NCI-H128 (cell line): Measurements from ENCODE around the gene COPS2.
"Not testable (repeated sequence)": the region's sequence is repeated elsewhere in the genome, so short reads cannot be mapped to it uniquely, and the experiment has no call there.

Experiments
- DNase-seq: peaks from one replicate; lab custom pipeline; 2025; ENCODE audit not compliant: unreplicated experiment; lab: John Stamatoyannopoulos, UW

COPS2 gene

DNA sequence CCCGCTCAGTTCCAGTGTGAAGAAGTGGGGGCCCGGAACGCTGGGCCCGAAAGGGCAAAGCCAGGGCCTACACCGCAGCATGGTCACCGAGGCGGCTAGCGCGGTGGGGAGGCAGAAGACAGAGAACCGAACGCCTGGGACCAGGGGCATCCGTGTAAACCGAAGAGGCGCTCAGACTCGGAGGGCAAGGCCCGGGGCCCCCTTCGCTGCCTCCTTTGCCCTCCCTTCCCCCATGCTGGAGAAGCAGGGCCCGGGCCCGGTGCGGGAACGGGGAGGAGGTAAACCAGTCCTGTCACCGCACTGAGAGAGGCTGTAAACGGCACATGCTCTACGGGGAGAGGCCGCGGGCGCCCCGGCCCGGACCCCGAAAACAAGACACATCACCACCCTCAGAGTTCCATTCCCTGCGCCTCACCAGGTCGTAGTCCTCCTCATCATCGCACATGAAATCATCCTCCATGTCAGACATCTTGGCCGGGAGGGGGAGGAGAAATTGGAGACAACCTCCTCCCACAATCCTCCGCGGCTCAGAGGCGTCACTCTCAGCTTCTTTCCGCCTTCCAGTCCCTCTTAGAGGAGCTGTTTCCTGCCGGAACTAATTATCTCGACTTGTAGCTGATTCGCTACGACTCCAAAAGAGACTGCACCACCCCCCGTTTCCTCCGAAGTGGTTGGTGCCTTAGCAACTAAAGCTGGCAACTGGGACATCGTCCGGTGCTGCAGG lies at the start of gene COPS2:
TSS of gene COPS2 (minus strand) at position 490 of the 724 bp plus-strand sequence. CDS start at position 469, 21 bp downstream.
- DNase-seq = peak; percentile 85

DNA sequence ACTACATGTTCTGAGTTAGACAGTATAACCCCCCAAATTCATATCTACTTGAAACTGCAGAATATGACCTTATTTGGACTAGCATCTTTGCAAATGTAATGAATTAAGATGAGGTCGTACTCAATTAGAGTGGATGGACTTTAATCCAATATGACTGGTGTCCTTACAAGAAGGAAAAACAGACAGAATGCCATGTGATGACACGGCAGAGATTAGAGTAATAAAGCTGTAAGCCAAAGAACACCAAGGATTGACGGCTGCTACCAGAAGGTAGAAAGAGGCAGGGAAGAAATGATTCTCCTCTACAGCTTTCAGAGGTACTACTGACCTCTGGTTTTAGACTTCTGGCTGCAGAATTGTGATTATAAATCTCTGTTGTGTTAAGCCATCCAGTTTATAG lies 44.9 kb upstream of the COPS2 start:
- DNase-seq = no peak

DNA sequence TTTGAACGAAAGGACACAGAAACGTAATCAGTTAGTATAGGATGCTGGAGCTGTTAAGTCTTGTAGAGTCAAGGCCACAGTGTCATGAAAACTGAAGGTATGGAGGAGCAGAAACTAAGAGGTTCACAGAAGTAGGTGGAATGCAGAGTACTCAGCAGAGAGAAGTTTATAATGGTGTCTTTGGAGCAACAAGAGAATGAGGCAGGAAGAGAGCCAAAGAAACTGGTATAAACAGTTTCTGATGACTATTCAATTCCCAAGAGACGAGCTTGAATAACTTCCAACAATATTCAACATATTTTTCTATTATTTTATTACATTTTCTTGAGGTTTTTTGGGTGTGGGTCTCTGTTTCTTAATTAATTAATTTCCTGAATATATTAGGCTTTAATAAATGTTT lies 44.3 kb upstream of the COPS2 start:
- DNase-seq = no peak

DNA sequence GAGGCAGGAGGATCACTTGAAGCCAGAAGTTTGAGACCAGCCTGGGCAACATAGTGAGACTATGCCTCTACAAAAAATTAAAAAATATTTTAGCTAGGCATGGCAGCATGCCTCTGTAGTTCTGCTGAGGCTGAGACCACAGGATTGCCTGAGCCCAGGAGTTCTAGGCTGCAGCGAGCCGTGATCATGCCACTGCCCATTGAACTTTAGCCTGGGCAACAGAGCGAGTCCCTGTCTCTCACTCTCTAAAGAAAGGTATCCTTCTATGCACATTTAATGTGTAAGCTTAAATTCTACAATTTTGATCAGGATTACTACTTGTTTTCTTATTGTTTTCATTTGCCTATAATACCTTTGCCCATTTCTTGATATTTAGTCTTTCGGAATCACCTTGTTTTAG lies 41.5 kb upstream of the COPS2 start:
- no peak for DNase-seq

DNA sequence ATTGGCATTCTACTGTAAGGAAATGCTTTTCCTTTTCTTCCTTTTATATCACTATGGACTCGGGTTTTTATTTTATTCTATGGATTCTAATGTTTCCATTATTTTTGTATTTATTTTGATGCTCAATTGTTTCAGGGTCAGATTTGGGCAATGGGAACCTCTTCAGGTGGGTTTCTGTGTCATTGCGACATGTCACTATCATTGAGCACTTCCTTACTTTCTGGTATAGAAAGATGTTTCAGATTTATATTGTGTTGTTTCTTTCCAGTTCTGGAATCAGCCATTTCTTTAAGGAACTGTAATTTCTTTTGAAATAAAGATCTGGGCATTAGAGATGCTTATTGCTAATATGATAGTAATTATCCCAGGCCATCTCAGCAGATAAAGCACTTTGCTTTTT lies 36.5 kb upstream of the COPS2 start:
- DNase-seq = no peak

DNA sequence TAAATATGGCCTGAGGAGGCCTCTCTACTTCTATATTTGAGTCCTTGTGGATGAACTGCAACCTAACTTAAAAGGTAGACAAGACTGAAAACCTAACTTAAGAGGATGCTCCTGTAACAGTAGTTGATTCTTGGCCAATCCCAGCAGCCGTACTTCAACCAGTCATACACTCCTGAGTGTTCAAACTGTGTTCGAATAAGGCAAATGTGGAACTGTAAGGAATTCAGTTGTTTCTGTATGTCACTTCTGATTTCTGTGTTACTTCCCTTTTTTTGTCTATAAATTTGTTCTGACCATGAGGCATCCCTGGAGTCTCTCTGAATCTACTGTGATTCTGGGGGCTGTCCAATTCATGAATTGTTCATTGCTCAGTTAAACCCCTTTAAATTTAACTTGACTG lies 35.2 kb upstream of the COPS2 start:
- no peak for DNase-seq

DNA sequence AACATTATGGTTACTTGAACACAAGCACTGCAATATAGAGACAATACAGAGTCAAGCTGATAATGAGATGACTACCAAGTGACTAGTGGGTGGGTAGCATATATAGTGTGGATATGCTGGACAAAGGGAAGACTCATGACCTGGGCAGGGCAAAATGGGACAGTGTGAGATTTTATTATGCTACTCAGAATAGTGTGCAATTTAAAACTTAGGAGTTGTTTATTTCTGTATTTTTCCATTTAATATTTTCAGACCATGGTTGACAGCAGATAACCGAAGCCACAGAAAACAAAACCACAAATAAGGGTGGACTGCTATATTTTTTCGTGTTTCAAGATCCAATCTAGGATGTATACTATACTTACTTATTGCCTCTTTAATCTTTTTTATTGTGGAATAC lies 34.2 kb upstream of the COPS2 start:
- DNase-seq = no peak

DNA sequence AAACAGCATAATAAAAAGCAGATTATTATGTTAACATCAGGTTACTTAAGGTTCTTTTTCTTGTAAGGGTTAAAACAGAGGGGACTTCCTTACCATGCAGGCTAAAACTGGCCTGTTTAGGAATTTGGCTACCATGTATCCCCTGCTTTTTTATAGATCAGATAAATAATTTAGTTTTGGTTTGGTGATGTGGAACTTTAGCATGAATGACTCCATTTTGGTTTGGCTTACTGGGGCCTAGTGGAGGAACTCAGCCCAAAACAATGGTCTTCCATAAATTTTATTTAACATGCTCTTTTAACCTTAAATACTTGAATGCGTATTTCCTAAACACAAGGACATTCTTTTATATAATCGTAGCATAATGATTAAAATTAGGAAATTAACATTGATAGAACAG lies 33.5 kb upstream of the COPS2 start:
- no peak for DNase-seq

DNA sequence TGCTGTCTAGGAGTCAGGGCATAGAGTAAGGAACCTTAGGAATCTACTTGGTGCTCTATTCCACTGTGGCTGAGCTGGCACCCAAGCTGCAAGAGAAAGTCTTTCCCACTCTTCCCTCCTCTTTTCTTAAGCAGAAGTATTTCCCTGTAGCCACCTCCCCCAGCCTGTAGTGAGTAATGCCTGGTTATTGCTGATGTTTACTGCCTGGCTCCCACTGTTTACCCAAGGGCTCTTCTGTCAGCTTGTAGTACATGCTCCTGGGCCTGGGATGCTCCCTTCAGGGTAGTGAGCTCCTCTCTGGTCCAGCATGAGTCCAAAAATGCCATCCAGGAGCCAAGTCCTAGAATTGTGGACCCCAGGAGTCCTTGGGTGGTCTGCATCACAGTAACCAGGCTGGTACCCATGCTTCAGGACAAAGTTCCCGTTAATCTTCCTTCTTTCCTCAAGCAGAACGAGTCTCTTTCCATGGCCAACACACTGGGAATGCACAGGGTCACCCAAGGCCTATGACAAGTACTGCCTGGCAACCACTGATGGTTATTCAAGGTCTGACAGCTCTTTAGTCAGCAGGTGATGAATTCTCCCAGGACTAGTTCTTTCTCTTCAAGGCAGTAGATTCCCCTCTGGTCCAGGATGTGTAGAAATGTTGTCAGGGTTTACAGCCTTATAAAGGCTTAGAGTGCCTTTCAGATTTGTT lies 32.3 kb upstream of the COPS2 start:
- no peak for DNase-seq

DNA sequence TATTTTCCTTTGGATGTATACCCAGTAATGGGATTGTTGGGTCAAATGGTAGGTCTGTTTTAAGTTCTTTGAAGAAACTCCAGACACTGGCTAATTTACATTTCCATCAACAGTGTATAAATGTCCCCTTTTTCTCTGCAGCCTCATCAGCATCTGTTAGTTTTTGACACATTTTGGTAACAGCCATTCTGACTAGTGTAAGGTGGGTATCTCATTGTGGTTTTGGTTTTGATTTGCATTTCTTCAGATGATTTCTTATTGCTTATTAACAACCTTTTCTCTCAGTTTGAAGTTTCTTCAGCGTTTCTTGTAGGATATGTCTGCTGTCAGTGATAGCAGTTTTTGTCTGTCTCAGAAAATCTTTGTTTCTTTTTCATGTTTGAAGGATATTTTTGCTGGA lies 30.1 kb upstream of the COPS2 start:
- DNase-seq = no peak

DNA sequence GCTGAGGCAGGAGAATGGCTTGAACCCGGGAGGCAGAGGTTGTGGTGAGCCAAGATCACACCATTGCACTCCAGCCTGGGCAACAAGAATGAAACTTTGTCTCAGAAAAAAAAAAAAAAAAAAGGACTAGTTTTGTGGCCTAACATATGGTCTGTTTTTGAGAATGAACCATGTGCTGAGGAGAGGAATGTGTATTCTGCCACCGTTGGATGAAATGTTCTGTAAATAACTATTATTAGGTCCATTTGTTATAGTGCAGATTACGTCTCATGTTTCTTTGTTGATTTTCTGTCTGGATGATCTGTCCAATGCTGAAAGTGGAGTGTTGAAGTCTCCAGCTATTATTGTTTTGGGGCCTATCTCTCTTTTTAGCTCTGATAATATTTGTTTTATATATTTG lies 28.3 kb upstream of the COPS2 start:
- not testable (repeated sequence) for DNase-seq

DNA sequence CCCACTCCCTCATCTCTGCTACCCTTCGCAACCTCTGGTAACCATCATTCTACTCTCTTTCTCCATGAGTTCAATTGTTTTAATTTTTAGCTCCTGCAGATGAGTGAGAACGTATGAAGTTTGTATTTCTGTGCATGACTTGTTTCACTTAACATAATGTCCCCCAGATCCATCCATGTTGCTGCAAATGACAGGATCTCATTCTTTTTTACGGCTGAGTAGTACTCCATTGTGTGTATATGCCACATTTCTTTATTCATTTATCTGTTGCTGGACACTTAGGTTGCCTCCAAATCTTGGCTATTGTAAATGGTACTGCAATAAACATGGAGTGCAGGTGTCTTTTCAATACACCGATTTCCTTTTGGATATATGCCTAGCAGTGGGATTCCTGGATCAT lies 26.7 kb upstream of the COPS2 start:
- no peak for DNase-seq

DNA sequence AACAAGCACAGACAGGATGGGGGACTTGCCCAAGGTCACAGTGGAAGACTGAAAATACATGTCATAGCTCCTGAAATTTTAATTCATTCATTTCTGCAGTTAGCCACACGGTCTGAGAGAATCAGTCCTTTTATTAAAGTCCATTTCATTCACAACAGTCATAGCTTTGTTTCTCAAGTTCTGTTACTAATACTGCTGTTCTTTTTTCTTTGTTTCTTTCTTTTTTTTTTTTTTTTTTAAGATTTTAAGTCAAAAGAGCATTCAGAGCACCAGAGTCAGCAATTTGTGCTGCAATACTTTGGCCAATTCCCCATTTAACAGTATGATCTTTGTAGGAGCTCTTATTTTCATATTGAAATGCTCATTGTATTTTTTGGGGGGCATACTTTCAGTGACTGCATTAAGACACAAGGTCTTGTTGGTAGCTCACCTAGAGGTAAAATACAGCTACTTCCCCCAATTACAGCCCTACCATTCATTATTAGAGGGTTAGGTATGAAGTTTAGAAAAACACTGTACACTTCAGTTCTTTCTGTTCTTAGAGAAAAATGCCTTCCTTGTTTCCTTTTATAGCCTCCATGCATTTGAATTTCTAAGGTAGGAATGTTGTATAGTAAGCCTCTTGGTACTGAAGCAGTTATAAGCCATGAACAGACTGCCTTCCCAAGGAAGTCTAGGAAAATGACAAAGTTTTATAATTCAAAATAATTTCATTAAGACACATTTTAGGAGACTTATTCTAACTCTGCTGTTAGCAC lies 24.2 kb upstream of the COPS2 start:
- no peak for DNase-seq

DNA sequence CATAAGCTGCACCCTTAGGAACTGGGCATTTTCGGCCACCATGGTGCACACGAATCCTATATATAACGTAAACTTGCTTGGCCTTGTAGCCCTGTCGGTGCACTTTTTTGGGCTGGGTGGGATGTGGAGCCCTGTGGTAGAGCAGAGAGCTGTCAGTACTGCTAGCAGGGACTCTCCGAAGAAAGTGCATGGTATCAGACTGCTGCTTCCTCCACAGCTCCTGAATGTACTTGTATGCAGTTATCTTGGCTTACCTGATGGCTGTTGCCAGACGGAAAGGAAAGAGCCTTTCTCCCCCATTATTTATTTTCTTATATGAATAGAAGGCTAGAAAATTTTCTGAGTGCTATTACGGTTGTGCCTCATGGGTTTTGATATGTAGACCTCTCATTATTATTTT lies 23.1 kb upstream of the COPS2 start:
- no peak for DNase-seq

DNA sequence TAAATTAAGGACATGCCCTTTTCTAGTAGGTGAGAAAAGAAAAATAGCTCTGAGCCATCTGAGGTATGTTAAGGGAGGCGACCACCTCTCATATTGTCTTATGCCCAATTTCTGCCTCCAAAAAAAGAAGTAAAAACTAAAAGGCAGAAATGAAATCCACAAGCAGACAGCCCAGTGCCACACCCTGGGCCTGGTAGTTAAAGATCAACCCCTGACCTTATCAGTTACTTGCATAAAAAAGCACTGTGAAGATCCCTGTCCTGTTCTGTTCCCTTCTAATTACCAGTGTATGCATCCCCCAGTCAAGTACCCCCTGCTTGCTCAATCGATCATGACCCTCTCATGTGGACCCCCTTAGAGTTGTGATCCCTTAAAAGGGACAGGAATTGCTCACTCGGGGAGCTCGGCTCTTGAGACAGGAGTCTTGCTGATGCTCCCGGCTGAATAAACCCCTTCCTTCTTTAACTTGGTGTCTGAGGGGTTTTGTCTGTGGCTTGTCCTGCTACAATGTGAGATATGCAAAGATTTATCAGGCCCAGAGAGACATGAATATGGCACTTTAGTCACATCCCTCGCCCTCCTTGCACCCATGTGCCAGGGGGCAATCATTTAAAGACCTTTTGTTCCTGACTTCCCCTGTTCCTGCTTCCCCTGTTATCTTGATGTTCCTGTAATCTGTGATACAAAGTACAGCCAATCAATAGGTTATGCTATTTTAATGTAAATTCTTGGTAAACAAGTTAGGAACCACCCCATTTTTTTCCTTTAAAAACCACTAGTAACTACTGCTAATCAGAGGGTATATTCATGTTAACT lies 20.4 kb upstream of the COPS2 start:
- not testable (repeated sequence) for DNase-seq

DNA sequence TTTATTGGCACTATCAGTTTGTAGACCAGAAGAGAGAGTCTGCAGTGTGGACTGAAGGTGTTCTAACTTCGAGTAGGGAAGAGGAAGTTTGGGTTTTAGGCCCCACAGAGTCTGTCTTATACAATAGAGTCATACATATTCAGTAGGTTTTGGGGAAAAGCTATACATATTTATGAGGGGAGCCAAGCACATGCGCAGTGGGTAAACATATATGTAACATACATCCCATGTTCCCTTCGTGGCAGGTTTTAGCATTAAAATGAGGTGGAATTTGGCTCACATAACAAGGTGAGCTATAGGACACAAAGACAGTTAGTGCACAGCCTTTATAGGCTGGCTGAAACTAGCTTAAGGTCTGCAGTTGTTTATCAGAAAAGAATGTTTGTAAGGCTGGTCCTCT lies 19.5 kb upstream of the COPS2 start:
- DNase-seq = no peak

DNA sequence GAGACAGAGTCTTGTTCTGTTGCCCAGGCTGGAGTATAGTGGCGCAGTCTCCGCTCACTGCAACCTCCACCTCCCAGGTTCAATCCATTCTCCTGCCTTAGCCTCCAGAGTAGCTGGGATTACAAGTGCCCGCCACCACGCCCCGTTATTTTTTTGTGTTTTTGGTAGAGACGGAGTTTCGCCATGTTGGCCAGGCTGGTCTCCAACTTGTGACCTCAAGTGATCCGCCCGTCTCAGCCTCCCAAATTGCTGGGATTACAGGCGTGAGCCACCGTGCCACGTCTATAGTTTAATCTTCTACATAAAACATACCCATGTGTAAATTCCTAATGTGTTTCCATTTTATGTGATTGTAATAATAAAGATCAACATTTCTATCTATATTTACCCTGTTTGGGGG lies 16.4 kb upstream of the COPS2 start:
- no peak for DNase-seq

DNA sequence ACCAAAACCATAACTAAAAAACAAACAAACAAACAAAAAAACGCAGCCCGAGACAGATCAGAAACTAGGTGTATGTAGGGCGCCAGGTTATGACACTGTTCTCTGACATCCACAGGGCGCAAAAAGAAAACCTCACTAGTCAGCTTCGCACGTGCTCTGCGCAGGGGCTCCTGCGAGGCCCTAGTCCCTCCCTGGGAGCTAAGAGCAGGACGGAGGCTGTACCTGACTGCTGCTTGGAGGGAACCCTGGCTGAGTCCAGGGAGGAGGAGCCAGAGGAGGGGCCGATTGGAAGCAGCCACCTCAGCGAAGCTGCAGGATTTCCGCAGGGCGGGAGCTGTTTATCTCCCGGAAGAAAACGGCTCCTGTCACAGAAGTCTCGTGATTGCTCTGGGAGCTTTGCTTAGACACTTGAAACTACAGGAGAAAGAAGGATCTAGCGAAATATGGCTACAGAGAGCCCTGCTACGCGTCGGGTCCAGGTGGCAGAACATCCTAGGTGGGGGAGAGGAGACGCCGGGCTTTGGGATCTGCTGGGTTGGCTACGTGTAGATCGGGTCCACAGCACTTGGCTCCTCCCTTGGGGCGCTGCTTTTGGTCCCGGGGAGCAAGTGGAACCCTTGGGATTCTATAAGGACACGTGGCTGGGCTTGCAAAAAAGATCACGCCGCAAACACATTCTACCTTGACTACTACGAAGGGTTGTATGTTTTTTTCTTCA lies 14.6 kb upstream of the COPS2 start, which contains the start of gene GALK2:
TSS of gene GALK2 (plus strand) at position 368 of the 718 bp plus-strand sequence. CDS start at position 444, 76 bp downstream.
- DNase-seq = peak; percentile 36

DNA sequence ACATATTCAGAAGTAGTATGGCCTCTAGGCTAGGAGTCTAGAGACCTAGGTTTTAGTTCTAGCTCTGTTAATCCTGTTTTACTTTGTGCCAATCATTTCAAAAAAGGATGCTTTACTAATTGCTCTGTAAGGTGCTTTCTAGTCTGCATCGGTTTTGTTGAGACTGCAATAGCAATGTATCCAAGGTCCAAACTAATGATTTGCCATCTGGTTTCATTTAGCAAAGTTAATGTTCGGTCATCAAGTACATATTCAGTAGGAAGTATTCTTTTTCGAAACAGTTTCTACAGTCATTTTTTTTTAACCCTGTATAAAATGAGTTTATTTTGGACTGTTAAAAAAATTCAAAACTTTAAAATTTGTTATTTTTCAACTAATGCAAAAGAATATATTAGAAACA lies 12.6 kb upstream of the COPS2 start:
- no peak for DNase-seq

DNA sequence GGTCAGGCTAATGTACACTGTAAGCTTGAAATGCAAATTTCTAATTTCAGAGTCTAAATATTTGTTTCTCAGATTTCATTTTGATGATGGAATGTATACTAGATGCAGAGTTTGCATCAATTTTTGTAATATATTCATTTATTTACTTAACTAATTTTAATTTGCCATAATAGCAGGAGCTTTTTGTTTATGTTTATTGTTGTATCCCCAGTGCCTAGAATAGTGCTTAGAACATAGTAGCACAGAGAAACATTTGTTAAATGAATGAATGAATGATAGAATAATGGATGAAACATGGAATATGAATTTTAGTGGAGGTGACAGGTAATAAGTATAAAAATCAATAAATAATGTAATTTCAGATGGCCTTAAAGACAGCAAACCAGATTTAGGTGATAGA lies 9.5 kb upstream of the COPS2 start:
- no peak for DNase-seq
